Measurements from ENCODE around the gene MEF2D. TPM values are rescaled to one million over a fixed set of nuclear protein-coding genes. Genes with fewer than 3 reads are reported as not detected.

MEF2D gene
- total RNA-seq, 1 donor from 2014 or later = 106 TPM

GRCh38 chr1:156428746-156429288 lies 71.8 kb downstream of the MEF2D start:
- no peaks in the 10 kb centered on the region for H3K4me1 ChIP-seq
- no peak overlapping the region for H3K4me3 ChIP-seq
- TF ChIP-seq CTCF (IDR thresholded peaks at IDR 0.05) = no peak
- no peaks in the 10 kb centered on the region for H3K9me3 ChIP-seq
- H3K27me3 ChIP-seq = peaks cover 12% of the 10 kb centered on the region
- no peak for DNase-seq (ENCODE audit: low spot score in 2 of 2)
- no peak overlapping the region for H3K27ac ChIP-seq
- H3K36me3 ChIP-seq = no peaks in the 10 kb centered on the region
- intact Hi-C loops (cut with DNase I) = no loop called here

GRCh38 chr1:156427957-156428356 lies 72.6 kb downstream of the MEF2D start:
- no peak for DNase-seq (ENCODE audit: low spot score in 2 of 2)
- Histone ChIP-seq H3K27me3 (peaks cover 11% of the 10 kb centered on the region), H3K9me3 (no peaks in the 10 kb centered on the region), H3K4me1 (no peaks in the 10 kb centered on the region), H3K4me3 (no peak overlapping the region), H3K27ac (no peak overlapping the region), H3K36me3 (no peaks in the 10 kb centered on the region)
- intact Hi-C loops (cut with DNase I) = no loop called here
- TF ChIP-seq CTCF (IDR thresholded peaks at IDR 0.05) = no peak

- H3K27me3 ChIP-seq = peaks cover 16% of the 10 kb centered on the region
These were observed 74.6 kb downstream of the MEF2D start for GRCh38 chr1:156425943-156426342.

GRCh38 chr1:156424806-156425432 lies 75.7 kb downstream of the MEF2D start:
- H3K36me3 ChIP-seq = no peaks in the 10 kb centered on the region
- H3K4me1 ChIP-seq = peaks cover 15 to 16% of the 10 kb centered on the region in 2 donors
- H3K27ac ChIP-seq = no peak overlapping the region
- no peak overlapping the region for H3K4me3 ChIP-seq
- no peaks in the 10 kb centered on the region for H3K9me3 ChIP-seq
- DNase-seq (ENCODE audit: low spot score in 2 of 2) = no peak
- TF ChIP-seq CTCF (IDR thresholded peaks at IDR 0.05) = no peak
- intact Hi-C loops (cut with DNase I) = no loop called here
- H3K27me3 ChIP-seq = peaks cover 20% of the 10 kb centered on the region

More at GRCh38 chr1:156425943-156426342, 74.6 kb downstream of the MEF2D start:
- TF ChIP-seq CTCF (IDR thresholded peaks at IDR 0.05) = no peak
- intact Hi-C loops (cut with DNase I) = no loop called here
- H3K36me3 ChIP-seq = no peaks in the 10 kb centered on the region
- no peak for DNase-seq (ENCODE audit: low spot score in 2 of 2)
- H3K9me3 ChIP-seq = no peaks in the 10 kb centered on the region
- no peak overlapping the region for H3K4me3 ChIP-seq
- H3K4me1 ChIP-seq = peaks cover 9% of the 10 kb centered on the region in 2 donors
- no peak overlapping the region for H3K27ac ChIP-seq

- no peak for DNase-seq (ENCODE audit: low spot score in 2 of 2)
- H3K4me3 ChIP-seq = no peak overlapping the region
- H3K27me3 ChIP-seq = peaks cover 23% of the 10 kb centered on the region
- intact Hi-C loops (cut with DNase I) = no loop called here
- no peak for TF ChIP-seq CTCF (IDR thresholded peaks at IDR 0.05)
- no peaks in the 10 kb centered on the region for H3K36me3 ChIP-seq
- peaks cover 15 to 16% of the 10 kb centered on the region in 2 donors for H3K4me1 ChIP-seq
- H3K9me3 ChIP-seq = no peaks in the 10 kb centered on the region
- H3K27ac ChIP-seq = no peak overlapping the region
These were observed 76.9 kb downstream of the MEF2D start for GRCh38 chr1:156423422-156424352.
